ENCODE measurements around the gene CCL3. TPM values are rescaled to one million over a fixed set of nuclear protein-coding genes. Genes with fewer than 3 reads are reported as not detected.

The CCL3 gene
- total RNA-seq, 1 donor from 2014 or later: not detected

Other genes starting within 250 kb of the CCL3 start
- not detected for gene HEATR9, start 221.3 kb downstream of the CCL3 start, total RNA-seq
- gene CCL5, start 209.8 kb downstream of the CCL3 start, total RNA-seq: 0.56 TPM
- gene RDM1, start 159.4 kb downstream of the CCL3 start, total RNA-seq: 1.1 TPM
- gene LYZL6, start 146.4 kb downstream of the CCL3 start, total RNA-seq: not detected
- not detected for gene CCL16, start 108.6 kb downstream of the CCL3 start, total RNA-seq
- 10.4 TPM for gene CCL14, start 103.4 kb downstream of the CCL3 start, total RNA-seq
- gene CCL15, start 88.6 kb downstream of the CCL3 start, total RNA-seq: 0.68 TPM
- gene CCL23, start 72.2 kb downstream of the CCL3 start, total RNA-seq: 0.92 TPM
- gene CCL18, start 25.9 kb downstream of the CCL3 start, total RNA-seq: 0.44 TPM
- gene CCL4, start 13.7 kb upstream of the CCL3 start, total RNA-seq: not detected
- 7.2 TPM for gene TBC1D3B, start 86.5 kb upstream of the CCL3 start, total RNA-seq
- not detected for gene CCL3L1, start 106.6 kb upstream of the CCL3 start, total RNA-seq
- gene CCL4L2, start 120.9 kb upstream of the CCL3 start, total RNA-seq: not detected
- 0.68 TPM for gene TBC1D3I, start 174.4 kb upstream of the CCL3 start, total RNA-seq
- gene TBC1D3G, start 233.7 kb upstream of the CCL3 start, total RNA-seq: not detected